SIG-M5 (cell line): Measurements from ENCODE around the gene RHOBTB1.
"Not testable (repeated sequence)": the region's sequence is repeated elsewhere in the genome, so short reads cannot be mapped to it uniquely, and the experiment has no call there.

Experiments used
- DNase-seq: peaks from one replicate; lab custom pipeline; 2025; lab: John Stamatoyannopoulos, UW

RHOBTB1 gene

GRCh38 chr10:60940446-60940845 lies 3.5 kb downstream of the RHOBTB1 start:
- no peak for DNase-seq

GRCh38 chr10:60937784-60938654 lies 6.0 kb downstream of the RHOBTB1 start:
- DNase-seq, result no peak

- DNase-seq, result no peak
Measured at GRCh38 chr10:60937022-60937421, 7.0 kb downstream of the RHOBTB1 start.

GRCh38 chr10:60934215-60935175 lies 9.5 kb downstream of the RHOBTB1 start:
- no peak for DNase-seq

- DNase-seq, result no peak
Measured at GRCh38 chr10:60932756-60933155, 11.2 kb downstream of the RHOBTB1 start.

- DNase-seq, result no peak
Measured at GRCh38 chr10:60930237-60930636, 13.7 kb downstream of the RHOBTB1 start.

GRCh38 chr10:60921633-60922032 lies 22.4 kb downstream of the RHOBTB1 start:
- no peak for DNase-seq

DNA sequence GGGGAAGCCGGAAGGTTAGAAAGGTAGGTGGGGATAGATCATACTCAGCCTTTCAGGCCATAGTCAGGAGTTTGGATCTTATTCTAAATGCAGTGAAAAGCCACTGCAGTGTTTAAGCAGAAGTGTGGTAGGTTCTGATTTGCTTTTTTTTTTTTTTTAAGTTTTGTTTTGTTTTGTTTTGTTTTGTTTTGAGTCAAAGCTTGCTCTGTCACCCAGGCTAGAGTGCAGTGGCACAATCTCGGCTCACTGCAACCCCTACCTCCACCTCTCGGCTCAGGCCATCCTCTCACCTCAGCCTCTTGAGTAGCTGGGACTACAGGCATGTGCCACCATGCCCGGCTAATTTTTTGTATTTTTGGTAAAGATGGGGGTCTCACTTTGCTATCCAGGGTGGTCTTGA lies 23.5 kb downstream of the RHOBTB1 start:
- no peak for DNase-seq

DNA sequence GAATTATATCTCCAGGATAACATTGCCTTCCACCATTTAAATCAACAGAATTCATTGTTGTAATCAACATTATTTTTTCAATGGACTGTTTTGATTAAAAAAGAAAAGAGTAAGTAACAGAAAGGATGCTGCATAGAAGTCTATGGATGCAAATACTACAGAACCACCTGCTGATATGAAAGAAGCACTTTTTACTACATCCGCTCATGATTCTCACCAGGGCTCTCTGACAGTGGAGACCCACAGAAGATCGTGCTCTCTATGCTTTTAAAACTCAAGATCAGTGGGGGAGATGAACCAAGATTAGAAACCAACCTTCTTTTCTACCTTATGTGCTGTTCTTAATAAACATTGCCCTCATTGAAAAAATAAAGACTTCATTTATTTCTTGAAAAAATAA lies 24.4 kb downstream of the RHOBTB1 start:
- DNase-seq, result no peak

DNA sequence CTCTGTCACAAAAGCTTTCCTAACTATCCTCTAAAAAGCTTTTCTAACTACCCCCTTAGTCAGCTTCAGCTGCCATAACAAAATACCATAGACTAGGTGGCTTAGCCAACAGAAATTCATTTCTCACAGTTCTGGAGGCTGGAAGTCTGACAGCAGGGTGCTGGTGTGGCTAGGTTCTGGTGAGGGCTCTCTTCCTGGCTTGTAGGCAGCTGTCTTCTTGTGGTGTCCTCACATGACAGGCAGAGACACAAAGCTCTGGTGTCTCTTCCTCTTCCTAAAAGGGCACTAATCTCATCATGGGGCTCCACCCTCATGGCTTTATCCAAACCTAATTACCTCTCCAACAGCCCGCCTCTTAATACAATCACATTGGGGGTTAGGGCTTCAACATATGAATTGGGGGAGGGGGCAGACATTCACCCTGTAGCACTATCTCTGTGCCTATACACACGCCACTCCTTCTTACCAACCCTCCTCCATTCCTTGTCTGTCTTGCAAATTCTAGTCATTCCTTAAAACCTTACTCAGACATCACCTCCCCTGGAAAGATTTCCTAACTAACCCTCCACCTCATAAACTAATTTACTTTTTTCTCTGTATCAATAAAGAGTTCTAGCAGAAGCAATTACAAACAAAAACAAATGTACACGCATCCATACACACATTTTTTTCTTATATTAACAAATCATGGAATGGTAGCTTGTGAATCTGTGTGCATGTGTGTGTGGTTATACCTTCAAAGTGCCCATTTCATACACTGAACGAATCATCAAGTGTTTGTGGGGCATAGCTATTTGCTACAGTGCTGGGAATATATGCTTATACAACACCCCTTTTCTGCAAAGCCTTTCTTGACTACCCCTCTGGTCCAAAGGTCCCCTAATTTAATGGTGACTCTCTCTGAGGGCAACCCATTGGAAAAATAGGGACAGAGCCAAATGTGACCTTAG lies 26.4 kb downstream of the RHOBTB1 start:
- no peak for DNase-seq

- no peak for DNase-seq
Measured at GRCh38 chr10:60916025-60916424, 28.0 kb downstream of the RHOBTB1 start.

- DNase-seq, result no peak
Measured at GRCh38 chr10:60914690-60915141, 29.3 kb downstream of the RHOBTB1 start.

DNA sequence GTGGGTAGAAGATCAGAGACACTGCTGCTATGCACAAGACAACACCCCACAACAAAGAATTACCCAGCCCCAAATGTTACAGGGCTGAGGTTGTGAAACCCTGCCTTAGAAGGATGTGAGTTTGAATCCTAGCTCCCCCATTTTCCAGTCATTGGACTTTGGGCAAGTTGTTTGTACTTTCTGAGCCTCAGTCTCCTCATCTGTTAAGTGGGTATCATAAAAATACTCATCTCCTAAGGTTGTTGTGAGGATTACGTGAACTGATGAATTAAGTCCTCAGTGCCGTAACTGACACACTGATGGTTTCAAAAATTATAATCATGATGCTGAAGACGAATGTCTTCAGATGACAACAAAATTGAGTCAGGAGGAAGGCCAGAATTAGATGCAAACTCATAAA lies 30.3 kb downstream of the RHOBTB1 start:
- DNase-seq, result no peak

- DNase-seq, result no peak
Measured at GRCh38 chr10:60913071-60913470, 30.9 kb downstream of the RHOBTB1 start.

- DNase-seq, result no peak
Measured at GRCh38 chr10:60911715-60912114, 32.3 kb downstream of the RHOBTB1 start.

DNA sequence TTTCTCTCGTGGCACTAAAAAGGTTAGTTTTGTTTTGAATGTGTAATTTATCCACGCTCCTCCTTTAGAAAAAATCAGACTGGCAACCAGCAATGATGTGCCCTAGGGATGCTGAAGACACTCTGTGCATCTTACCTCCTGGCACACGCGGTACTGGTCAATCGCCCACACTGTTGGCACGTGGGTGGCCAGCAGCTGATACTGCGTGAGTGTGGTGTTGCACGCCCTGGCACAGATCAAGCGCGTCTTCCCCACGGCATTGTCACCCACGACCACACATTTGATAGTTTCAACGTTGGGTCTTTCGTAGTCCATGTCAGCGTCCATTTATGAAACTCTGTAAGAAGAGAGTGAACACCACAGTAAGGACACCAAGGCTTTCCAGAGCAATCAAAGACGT lies 32.8 kb downstream of the RHOBTB1 start:
- no peak for DNase-seq

DNA sequence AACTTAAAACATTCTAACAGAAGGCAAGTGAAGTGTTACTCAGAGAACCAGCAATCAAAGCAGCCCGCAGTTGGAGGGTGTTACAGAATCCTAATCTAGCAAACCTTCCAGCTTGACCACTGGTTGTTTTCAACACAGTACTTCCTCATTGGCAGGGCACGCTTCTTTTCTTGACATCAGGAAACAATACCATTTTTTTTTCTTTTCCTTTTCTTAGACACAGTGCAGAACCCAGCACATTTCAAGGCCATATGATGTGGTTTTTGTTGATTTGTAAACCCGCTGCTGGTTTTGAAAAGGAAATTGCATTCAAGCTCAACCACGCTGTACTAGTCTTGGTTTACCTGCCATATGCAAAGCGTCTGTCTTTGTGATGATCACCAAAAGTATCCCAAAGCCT lies 33.4 kb downstream of the RHOBTB1 start:
- no peak for DNase-seq

- no peak for DNase-seq
Measured at GRCh38 chr10:60908896-60909295, 35.1 kb downstream of the RHOBTB1 start.

- no peak for DNase-seq
Measured at GRCh38 chr10:60908031-60908430, 36.0 kb downstream of the RHOBTB1 start.

DNA sequence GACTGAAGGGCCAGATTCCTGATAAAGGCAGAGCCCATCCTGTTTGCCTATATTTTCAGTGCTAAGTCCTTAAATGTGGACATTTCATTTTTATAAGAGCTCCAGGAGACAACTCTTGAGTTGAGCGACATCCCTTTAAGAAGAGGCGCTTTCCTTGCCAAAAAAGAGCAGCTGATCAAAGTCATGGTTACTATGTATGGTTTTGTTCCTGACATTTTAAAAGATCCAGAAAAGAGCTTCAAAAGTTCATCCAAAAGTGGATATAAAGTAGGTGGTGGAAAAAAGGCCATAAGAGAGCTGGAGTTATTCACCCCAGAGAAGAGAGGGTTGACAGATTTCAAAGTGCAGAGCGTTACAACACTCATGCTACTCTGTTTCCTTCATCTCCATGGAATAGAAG lies 36.7 kb downstream of the RHOBTB1 start:
- DNase-seq, result no peak

GRCh38 chr10:60906825-60907224 lies 37.2 kb downstream of the RHOBTB1 start:
- DNase-seq, result not testable (repeated sequence)

- no peak for DNase-seq
Measured at GRCh38 chr10:60906411-60906810, 37.6 kb downstream of the RHOBTB1 start.
